Islet precursor cell (in vitro differentiated cells): Measurements from ENCODE around the gene PARD6A.

Source experiments
- DNase-seq: peaks from one replicate; pipeline ENCODE4 v3.0.0-alpha.2; 2018

Gene PARD6A

GRCh38 chr16:67654403-67654911 lies 6.3 kb upstream of the PARD6A start:
- DNase-seq: no peak

GRCh38 chr16:67655363-67655762 lies 5.4 kb upstream of the PARD6A start:
- no peak for DNase-seq

DNA sequence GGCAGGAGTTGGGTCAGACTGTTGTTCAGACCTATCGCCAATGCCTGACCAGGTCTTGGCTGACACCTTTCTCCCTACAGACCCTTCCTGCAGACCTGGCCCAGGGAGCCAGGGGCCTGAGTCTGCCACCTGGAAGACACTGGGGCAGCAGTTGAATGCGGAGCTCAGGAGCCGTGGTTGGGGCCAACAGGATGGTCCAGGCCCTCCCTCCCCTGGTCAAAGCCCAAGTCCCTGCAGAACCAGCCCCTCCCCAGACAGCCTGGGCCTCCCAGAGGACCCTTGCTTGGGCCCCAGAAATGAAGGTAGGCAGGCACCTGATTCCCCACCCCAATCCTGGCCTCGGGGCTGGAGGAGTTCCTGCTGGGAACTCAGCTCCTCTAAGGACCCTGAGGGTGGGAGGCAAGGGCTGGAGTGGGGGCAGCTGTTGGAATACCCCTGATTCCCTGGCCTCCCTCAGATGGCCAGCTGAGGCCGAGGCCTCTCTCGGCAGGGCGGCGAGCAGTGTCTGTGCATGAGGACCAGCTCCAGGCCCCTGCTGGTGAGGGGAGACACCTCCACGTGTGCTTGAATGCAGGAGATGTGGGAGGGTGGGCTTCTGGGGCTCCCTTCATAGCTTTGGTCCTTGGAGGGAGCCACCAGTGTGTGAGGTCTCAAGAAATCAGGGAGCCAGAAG lies 4.3 kb upstream of the PARD6A start:
- DNase-seq: no peak

DNA sequence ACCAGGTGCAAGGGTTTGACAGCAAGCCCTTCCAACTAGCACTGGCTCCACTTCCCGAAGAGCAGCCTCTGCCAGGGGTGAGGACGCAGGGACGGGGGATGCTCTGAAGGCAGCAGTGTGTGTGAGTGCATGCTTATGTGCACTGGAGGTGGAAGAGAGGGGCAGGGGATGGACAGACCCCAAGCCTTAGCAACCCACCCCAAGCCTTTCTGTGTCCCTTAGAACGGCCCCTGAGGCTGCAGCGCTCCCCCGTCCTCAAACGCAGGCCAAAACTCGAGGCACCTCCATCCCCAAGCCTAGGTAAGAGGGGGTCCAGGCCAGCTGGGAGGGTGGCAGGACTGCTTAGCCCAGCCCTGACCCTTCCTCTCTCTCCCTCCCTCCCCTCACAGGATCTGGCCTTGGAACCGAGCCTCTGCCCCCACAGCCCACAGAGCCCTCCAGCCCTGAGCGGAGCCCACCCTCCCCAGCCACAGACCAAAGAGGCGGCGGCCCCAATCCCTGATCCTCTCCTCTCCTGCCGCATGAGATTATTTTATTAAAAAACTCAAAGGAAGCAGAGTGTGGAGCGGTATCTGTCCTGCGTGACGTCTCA lies 3.6 kb upstream of the PARD6A start:
- no peak for DNase-seq

DNA sequence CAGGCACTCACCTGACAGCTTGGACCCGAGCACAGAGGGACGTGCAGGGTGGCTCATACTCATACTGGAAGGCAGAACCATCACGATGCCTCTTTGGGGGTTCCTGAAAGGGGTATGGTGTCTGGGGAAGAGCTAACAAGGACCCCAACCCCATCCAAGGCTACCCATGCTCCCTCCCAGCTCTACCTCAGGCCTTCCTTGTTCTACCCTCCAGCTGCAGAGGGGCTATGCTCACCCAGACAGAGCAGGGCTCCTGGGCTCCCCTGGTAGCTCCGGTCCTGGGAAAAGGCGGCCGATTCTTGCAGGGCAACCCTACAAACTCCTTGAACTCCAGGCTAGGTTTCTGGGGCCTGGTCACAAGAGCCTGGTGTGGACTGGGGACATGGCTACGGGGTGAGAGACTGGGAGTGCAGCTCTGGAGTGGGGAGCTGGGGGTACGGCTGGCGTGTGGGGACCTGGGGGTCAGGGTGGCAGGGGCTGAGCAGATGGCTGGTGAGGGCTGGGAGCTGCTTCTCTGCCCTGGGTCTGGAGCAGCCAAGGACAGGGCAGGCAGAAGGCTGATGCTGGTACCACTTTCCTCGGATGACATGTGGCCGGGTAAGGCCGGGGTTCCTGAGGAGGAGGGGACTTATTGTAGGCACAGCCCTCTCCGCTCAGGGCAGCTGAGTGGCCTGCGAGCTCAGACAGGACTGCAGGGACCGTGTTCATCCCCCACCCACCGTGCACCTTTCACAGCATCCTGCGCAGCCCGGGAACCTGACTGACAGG lies 2.8 kb upstream of the PARD6A start:
- DNase-seq: no peak

DNA sequence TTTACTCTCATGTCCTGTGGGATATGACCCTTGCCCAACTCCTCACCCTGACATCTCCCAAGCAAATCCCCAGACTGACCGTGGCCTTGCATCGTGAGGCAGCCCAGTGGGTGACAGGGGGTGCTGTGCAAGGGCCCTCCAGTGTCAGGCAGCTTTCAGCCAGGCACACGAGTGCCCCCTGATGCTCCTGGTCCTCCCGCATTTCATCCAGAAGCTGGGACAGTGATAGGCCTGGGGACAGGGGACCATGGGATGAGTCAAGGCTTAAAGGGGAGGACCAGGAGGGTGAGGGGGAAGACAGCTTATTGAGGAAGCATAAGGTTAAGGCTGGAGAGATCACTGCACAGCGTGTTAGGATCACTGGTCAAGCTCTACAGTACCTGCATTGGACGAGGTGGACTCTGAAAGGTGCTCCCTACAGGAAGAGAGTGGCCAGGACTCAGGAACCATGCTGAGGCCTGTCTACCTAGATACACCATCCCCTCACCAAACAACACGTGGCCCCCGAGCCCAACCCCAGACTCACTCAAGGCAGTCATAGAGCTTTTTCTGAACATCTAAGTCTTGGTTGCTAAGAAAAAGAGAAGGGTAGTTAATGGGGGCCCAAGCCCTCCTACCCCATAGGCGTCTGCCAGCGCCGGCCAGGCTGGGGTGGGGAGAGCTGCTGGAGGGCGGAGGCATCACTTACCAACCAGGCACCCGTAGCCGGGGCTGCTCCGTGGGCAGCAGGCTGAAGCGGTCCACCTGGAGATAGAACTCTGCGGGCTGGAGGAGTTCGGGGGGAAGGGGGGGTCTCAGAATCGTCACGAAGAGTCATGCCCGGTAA lies 1.7 kb upstream of the PARD6A start:
- no peak for DNase-seq

DNA sequence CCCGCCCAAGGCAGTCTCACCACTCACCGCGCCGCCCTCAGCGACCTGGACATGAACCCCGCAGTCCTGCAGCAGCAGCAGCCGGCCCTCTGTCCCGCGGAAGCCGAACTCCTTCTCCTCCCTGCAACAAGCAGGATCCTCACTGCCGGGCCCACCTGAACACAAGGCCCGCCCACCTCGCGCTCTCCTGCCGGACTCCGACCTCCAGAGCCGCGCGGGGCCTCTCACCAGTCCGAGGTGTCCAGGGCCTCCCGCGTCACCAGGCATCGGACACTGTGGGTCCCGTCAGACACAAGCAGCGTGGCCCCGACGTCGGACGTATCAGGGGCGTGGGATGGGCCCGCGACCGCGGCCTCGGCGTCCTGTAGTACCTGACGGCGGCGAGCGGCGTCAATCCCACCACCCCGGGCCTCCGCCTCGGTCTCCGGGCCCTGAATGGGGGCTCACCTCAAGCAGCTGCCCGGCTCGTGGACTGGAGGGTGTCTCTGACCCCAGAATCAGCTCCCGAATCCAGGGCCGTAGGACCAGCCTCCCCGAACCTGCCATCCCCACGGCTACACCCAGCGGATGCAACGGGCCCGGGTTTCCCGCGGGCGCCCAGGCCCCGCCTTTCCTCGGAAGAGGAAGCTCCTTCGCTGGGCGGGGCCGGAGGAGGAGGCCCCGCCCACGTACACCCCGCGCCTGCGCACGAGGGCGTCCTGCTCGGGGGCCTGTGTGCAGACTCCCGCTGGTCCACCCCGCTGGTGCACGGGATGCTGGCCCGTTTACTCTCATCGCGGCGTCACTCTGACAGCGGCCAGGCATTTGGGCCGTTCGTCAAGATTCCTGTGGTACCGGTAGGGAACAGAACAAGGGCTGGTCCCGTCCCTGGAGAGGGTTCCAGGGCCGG lies 841 bp upstream of the PARD6A start, which contains the start of gene ACD:
Gene ACD, minus strand, starts transcription at position 586 of the 889 bp plus-strand sequence. Its CDS starts 40 bp downstream, at position 546.
- DNase-seq: peak; percentile 95

DNA sequence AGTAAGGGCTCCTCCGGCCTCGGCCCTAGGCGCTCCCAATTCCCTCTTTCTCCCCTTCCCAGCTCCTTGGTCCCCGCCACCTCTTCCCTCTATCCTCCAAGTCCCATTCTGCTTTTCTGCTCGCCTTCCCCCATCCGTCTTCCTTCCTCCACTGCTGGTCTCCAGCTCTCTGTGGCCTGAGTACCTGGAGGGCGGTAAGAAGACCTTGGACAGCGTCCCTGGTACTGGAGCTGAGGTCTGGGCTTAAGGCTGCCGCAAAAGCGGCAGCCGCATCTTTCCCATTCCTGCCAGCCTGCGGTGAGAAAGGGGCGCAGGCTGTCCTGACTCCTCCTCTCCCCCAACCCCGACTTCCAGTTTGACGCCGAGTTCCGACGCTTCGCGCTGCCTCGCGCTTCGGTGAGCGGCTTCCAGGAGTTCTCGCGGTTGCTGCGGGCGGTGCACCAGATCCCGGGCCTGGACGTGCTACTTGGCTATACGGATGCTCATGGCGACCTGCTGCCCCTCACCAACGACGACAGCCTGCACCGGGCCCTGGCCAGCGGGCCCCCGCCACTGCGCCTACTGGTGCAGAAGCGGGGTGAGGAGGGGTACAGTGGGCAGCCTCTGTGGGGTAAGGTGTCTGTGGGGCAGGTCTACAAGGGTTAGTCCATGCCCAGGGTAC lies 471 bp downstream of the PARD6A start:
- DNase-seq: peak; percentile 86

GRCh38 chr16:67661886-67662652 lies 1.3 kb downstream of the PARD6A start:
- no peak for DNase-seq

- DNase-seq: no peak
These were observed 1.9 kb downstream of the PARD6A start for GRCh38 chr16:67662653-67663010.

DNA sequence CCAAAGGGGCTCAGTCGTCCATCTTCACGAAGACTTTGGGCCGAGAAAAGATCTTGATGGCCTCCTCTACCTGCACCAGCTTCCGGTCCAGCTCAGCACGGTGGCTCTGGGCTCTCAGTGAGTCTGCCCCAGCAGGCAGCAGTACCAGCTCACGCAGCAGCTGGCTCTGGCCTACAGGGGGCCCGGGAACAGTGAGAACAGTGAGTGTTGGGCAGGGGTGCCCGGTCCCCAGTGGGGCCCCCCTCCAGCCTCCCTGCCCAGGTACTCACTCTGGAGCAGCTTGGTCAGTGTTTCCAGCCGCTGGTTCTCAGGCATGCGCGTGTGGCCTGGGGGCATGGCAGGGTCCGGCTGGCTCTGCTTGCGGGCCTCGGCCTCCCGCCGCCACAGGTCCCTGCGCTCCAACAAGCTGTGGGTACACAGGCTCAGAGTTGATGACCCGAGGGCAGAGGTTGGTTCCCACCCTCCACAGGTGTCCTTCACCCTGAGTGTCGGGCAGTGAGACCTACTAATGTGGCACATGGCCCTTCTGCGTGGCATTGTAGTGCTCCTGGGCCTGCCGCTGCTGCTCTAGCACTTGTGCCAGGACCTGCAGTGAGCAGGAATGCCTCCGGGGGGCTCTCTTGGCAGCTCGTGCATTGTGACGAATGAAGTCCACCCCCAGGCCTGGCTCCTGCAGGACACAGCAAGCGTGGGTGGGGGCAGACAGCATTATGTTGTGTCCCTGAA lies 2.6 kb downstream of the PARD6A start:
- DNase-seq: peak; percentile 73

DNA sequence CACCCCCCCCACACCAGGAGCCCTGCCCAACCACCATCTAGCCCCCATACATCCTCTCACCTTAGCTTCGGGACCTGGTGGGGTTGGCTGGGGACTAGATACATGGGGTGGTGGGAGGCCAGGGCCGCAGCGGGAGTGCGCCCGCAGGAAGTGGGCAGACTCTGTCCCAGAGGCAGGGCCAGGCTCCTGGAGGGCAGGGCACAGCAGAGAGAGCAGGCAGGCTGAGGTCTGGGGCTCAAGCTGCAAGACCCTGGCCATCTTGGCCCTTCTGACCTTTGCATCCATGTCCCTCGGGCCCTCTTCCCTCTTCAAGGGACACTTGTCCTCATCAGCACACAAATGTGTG lies 3.1 kb downstream of the PARD6A start:
- DNase-seq: no peak

DNA sequence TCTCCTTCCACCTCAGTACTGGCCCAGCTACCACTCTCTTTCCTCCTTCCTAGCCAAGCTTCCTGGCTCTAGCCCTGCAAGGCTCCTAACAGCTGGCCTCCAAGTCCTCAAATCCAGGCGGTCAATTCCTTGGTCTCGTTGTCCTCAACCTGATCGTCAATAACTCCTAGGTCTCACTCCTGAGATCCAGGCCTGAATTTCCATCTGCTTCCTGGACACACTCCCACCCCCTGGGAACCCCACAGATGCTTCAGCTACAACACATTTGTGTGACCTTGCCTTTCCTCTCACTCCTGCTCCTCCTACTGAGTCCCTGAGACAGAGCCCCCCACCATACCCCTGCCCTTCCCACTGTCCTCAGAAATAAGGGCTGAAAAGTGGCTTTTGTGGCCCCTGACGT lies 3.5 kb downstream of the PARD6A start:
- DNase-seq: no peak

DNA sequence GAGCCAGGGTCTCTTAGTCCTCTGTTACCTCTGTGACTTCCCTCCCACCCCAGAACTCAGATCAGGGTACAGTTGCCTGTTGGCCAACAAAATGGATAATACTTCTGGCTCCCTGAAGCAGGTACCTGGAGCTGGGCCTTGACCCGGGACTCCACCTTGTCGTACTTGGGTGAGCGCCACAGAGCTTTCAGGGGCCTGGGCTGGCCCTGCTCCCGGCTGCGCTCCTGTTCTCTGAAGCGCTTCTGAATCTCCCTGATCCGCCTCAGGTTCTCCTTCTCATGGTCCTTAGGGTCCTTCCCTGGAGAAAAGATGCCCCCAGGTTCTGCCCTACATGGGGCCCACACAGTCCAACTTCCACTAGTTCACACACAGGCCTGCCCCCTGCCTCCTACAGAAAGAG lies 4.1 kb downstream of the PARD6A start:
- no peak for DNase-seq

GRCh38 chr16:67665598-67665997 lies 4.8 kb downstream of the PARD6A start:
- DNase-seq: no peak

GRCh38 chr16:67666032-67666551 lies 5.3 kb downstream of the PARD6A start:
- peak; percentile 68 for DNase-seq

DNA sequence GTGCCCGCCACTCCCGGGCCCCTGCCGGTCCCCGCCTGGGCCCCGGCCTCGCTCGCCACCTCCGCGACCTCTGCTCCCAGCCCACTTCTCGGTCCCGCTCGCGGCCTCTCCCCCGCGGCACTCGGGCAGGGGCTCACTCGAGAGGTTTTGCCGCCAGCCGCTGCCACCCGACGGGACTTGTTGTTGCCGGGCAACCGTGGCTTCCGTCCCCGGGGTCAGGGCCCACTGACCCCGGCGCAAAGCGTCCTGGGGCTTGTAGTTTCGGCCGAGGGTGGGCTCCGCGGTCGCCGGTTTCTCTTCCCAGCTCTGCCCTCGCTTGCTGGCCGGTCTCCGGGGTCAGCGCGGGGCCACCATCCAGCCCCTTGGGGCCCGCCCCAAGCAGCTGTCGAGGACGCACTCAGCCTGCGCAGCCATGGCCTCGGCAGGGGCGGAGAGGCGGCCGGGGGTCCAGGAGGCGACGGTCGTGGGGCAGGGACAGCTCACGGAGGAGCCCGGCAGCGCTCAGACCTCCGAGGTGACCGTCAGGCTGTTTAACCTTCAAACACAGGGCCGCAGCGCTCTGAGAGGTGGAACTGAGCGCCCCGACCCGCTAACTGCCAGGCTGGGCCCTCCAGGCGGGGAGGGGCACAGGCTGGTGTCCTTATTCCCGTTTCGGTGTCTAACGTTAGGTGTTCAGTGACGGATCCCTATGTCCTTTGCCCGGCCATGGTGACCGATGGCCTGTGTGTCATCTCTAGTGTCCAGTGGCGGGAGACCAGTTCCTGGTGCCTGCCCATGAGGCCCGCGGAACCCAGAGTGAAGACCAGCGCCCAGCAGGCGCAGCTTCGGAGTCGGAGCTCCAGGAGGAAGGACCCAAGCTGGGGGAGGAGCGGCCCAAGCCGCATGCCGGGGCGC lies 6.0 kb downstream of the PARD6A start, which contains the start of the genes C16orf86 and ENKD1:
Gene C16orf86, plus strand, starts transcription at position 256 of the 894 bp plus-strand sequence. Its CDS starts 157 bp downstream, at position 413.
Gene ENKD1, minus strand, starts transcription at position 192 of the 894 bp plus-strand sequence. CDS start 308 bp downstream, outside the sequence.
- peak; percentile 94 for DNase-seq

GRCh38 chr16:67667453-67667816 lies 6.7 kb downstream of the PARD6A start:
- no peak for DNase-seq
